MM.1S (cell line): ENCODE data around the gene PROX2.

Experiments used
- EZH2 ChIP-seq: fragments of 300-600 bp; sonication (generic); optimal IDR thresholded peaks from 2 replicates; pipeline ENCODE3; 2017; ENCODE audit warnings: low read depth, mild to moderate bottlenecking, antibody characterized with exemption, low read length, mixed read lengths
- TF ChIP-seq, protein P1 (sequence below): fragments of 300-600 bp; sonication (generic); IDR thresholded peaks from 2 replicates; pipeline ENCODE4 v1.5.1; 2016; ENCODE audit warnings: antibody characterized with exemption, low read length, mixed read lengths

- TF ChIP-seq, protein P1, sequence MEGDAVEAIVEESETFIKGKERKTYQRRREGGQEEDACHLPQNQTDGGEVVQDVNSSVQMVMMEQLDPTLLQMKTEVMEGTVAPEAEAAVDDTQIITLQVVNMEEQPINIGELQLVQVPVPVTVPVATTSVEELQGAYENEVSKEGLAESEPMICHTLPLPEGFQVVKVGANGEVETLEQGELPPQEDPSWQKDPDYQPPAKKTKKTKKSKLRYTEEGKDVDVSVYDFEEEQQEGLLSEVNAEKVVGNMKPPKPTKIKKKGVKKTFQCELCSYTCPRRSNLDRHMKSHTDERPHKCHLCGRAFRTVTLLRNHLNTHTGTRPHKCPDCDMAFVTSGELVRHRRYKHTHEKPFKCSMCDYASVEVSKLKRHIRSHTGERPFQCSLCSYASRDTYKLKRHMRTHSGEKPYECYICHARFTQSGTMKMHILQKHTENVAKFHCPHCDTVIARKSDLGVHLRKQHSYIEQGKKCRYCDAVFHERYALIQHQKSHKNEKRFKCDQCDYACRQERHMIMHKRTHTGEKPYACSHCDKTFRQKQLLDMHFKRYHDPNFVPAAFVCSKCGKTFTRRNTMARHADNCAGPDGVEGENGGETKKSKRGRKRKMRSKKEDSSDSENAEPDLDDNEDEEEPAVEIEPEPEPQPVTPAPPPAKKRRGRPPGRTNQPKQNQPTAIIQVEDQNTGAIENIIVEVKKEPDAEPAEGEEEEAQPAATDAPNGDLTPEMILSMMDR = no peak
- no peak for TF ChIP-seq EZH2
Measured at GRCh38 chr14:74921053-74921620, 45.2 kb upstream of the PROX2 start.
